HG02763 (cell line): ENCODE results near the gene RFX5.
"Not testable (repeated sequence)": the region's sequence is repeated elsewhere in the genome, so short reads cannot be mapped to it uniquely, and the experiment has no call there.

Source experiments
- ATAC-seq: cut with Tn5 transposase; IDR thresholded peaks from one replicate; pipeline ENCODE4 v1.9.1; 2021; ENCODE audit warnings: mild to moderate bottlenecking, moderate library complexity; ENCODE audit not compliant: unreplicated experiment

Gene RFX5

DNA sequence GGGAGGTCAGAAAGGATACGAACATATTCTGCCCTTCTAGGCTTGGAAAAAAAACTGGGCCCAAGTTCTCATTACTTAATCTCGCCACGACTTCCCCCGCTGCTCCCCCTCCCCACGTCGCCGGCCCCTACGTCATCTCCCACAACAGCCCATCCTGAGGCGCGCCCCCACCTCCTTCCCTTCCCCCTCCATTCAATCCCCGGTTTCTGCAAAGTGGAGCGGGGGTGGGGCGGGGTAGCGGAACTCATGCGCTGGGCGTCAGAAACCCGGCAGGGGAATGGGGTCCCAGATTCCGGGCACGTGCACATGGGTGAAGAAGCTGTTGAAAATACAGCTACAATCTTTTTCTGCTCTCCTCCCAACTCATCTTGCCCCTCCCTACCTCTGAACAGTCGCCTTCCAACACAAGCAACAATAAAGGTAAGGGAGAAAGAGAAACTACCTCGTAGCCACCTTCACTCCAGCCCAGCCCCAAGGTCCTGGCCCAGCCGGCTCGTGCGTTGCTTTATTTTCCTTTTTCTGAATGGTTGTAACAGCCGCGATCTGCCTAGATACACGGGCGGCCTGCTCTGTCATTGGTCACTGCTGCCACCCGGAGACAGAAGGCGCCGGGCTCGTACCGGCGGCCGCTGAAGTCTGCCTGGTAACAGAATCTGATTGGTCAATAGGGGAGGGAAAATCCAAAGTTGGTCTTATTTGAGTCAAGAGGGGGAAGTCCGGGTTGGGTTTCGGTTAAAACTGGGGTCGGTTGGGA lies at the start of gene RFX5:
TSS of gene RFX5 (minus strand) at position 484 of the 754 bp plus-strand sequence. CDS start 932 bp downstream, outside the sequence.
- ATAC-seq: peak; percentile 96

DNA sequence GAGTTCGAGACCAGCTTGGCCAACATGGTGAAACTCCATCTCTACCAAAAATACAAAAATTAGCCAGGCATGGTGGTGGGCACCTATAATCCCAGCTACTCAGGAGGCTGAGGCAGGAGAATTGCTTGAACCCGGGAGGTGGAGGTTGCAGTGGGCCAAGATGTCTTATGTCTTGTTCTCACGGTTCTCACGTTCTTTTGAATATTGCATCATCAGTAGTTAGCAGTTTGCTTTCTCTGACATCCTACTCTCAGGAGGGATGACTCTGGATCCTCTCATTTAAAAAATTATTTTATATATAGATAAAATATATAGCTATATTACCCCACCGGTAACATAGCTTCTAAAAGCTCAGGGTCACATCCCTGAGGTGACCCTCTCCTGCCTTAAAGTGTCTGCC lies 49.2 kb upstream of the RFX5 start:
- not testable (repeated sequence) for ATAC-seq

DNA sequence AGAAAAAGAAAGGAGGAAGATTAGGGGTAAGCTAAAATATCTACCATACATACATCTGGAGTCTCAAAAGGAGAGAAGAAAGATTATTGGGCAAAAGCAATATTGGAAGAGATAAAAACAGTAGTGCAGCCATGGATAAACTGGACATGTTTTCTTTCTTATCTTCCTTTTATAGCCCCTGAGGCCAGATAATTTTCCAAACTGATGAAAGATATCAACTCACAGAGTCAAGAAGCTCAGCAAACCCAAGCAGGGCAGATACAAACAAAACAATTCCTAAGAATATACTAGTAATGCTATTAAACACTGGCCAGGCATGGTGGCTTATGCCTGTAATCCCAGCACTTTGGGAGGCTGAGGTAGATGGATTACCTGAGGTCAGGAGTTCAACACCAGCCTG lies 46.5 kb upstream of the RFX5 start:
- ATAC-seq: no peak

DNA sequence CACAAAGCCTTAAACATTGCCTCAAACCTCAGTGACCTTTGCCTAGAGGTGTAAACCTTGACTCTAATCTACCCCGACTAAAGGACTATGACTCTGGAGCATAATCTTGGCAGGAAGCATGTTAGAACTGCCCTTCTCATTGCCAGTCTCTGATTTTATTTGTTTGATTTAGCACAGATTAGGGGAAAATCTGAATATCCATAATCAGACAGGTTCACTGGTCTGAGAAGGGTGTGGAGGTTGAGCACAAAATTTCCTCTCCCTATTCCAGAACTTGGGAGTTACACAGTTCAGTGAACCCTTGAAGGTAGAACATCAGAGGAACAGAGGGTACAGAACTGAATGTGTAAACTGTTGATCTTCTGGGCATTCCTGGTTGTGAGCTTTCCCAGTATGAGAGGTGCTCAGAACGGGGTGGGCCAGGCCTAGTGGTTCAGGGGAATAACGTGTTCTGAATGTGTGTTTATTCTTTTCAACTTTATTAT lies 44.1 kb upstream of the RFX5 start:
- ATAC-seq: no peak

DNA sequence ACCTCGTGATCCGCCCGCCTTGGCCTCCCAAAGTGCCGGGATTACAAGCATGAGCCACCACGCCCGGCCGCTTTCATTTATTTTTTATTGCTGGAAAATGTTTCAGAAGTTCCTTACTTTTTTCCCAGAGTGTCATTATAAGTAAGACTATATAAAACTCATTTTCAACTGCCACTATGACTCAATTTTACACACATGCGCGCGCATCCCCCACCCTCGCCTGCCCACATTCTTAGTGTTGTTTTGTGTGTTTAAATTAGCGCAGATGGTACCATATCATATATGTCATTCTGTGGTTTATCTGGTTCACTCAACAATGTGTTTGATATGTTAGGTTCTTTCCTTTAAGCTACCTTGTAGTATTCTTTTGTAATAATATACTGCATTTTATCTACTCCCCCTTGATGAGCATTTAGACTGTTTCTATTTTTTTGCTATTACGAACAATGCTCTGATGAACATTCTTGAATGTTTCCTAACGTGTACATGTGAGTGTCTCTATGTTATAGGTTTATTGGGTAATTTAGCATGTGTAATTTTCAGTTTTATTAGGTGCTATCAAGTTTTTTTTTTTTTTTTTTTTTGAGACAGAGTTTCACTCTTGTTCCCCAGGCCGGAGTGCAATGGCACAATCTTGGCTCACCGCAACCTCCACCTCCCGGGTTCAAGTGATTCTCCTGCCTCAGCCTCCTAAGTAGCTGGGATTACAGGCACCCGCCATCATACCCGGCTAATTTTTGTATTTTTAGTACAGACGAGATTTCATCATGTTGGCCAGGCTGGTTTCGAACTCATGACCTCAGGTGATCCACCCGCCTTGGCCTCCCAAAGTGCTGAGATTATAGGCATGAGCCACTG lies 43.4 kb upstream of the RFX5 start:
- not testable (repeated sequence) for ATAC-seq

DNA sequence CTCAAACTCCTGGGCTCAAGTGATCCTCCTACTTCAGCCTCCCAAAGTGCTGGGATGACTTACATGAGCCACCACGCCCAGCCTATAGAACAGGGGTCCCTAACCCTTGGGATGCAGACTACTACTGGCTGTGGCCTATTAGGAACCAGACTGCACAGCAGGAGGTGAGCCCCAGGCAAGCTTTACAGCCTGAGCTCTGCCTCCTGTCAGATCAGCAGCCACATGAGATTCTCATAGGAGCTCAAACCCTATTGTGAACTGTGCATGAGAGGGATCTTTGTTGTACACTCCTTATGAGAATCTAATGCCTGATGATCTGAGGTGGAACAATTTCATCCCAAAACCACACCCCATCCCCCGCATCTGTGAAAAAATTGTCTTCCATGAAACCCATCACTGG lies 39.0 kb upstream of the RFX5 start:
- no peak for ATAC-seq

DNA sequence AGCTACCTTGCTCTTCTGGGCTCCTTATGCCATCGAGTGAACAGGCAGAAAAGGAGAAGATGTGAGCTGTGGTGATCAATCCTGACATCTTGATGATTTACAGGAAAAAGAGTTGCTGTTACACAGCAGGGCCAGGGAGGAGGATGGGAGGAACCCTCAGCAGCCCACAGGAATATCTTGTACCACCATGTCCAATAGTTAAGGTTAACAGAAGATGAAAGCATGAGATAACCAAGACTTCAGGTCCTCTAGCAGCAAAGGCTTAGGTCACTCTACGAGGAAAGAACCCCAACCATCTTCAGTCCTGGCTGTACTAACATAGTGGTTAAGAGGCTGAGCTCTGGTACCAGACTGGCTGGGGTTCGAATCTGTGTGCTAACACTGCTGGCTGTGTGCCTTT lies 37.5 kb upstream of the RFX5 start:
- ATAC-seq: no peak

DNA sequence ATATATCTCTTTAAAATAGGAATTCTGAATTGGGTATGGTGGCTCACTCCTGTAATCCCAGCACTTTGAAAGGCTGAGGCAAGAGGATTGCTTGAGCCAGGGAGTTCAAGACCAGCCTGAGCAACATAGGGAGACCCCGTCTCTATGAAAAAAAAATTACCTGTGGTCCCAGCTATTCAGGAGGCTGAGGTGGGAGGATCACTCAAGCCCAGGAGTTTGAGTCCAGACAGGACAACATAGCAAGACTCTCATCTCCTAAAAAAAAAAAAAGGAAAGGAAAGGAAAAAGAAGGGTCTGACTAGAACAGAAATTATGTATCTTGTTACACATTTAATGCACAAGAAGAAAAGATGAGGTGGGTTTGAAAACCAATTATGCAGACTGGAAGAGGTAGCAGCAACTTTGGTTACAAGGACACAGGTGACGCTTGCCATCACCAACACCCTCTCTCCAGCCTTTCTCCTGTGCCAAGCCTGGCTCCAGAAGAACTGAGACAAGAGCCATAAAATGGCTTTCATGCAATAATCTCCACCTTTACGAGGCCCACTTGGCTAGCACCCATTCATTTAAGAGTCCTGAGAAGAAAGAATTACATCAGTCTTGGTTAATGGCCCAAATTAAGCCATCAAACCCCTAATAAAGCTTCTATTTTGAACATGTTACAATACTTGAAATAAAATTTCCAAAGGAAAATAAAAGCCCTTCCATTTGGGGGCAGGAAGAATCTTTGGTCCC lies 30.3 kb upstream of the RFX5 start:
- no peak for ATAC-seq

DNA sequence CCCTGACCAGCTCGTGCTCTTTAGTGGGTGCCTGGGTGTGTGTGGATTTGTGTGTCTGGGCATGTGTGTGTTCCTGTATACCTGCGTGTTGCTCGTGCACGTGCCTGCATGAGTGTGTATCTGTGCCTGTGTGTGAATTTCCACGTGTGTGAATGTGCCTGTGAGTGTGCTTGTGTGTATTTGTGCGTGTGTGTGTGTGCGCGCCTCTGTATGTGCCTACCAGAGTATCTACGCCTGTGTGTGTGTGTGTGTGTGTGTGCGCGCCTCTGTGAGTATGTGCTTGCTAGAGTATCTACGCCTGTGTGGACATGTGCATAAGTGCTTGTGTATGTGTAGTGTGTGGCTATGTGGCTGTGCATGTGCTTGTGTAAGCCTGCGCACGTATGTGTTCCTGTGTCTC lies 26.1 kb upstream of the RFX5 start:
- ATAC-seq: no peak

DNA sequence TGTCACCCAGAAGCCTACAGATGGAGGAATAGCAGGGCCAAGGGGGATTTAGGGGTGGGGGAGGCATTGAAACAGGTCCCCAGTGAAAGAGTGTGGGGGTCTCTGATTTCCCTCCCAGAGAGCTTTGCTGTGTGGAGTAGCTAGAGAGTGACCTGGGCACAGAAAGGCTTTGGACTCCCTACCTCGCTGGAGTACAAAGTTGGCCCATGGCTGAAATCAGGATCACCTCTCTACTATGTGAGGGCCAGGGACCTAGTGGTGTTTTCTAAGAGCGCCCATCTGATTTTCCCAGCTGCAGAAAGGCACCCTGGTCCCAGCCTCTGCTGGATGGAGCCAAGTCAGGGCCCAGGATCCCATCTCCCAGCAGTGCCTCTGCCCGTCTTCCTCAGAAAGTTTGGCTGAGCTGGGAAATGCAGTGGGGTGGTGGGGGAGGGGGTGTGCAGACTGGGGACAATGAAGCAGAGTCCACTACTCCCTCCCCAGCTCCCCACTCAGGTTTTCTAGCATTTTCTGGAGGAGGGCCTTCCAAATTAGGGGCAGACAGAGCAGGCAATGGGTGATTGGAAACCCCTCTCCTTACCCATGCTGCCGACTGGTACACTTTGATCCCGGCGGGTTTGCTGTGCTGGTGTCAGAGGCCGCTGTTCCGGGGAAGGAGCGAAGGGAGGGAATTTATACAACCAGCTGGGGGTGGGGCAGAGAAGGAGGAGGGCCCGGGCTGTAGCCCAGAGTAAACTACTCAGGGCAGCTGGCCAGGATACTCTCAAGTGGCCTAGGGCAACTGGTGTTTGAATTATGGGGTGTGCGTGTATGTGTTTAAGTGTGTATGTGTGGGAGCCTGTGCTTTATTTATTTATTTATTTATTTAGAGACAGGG lies 25.2 kb upstream of the RFX5 start, which contains the start of gene SELENBP1:
TSS of gene SELENBP1 (minus strand) at position 648 of the 877 bp plus-strand sequence. CDS start at position 584, 64 bp downstream.
- ATAC-seq: no peak

DNA sequence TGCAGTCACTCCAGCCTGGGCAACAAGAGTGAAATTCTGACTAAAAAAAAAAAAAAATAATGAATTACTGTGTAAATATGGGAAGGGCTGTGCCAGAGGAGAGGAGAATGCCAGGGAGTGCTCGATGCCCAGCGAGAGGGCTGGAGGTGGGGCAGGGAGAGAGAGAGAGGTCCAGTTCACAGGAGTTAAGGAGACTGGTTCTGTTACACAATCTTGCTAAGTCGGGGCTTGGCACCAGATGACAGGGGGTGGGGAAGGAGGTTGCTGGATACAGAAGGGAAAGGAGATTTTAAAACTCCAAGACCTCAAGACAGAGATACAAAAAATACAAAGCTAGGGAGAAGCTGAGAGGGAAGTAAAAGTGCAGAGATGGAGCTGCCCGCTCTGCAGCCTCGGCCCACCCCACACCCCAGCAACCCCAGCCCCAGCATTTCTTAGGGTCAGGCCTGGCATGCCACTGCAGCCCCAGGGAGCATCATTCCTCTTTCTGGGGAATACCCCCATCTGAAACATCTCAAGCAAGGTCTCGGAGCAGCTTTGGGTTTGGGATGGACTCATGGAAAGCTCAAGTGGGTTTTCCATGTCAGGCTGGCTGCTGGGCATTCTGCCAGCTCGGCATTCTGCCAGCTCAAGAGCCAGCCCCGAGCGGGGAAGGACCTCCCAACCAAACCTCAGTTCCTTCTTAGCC lies 24.5 kb upstream of the RFX5 start:
- ATAC-seq: no peak

DNA sequence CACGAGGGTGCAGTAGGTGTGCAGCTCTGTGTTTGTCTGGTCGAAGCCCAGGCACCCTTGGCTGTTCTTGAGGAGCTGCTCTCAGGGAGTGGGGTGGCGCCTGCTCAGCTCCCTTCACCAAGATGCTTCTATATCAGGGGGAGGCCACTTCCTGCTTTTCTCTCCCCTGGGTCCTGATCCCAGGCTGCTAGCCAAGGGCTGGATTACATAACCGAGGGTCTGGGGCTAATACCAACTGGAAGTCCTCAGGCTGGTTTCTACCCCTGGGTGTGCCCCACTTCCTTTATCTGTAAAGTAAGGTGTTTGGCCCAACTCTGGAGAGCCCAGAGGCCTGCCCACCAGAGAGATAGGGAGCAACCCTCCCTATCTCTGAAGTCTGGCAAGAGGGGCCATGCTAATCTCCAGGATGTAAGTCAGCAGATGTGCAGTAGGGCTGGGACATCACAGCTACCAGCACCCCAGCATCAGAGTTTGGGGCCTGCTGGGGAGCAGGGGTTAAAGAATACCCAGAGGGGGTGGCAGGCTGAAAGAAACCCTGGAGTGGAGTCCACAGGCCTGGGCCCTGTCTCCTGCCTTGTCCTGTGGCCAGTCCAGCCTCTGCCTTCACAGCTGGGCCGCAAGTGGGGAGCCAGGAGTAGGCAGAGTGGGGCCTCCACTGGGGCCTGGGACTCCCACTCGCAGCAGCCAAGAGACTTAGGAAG lies 23.3 kb upstream of the RFX5 start:
- no peak for ATAC-seq

DNA sequence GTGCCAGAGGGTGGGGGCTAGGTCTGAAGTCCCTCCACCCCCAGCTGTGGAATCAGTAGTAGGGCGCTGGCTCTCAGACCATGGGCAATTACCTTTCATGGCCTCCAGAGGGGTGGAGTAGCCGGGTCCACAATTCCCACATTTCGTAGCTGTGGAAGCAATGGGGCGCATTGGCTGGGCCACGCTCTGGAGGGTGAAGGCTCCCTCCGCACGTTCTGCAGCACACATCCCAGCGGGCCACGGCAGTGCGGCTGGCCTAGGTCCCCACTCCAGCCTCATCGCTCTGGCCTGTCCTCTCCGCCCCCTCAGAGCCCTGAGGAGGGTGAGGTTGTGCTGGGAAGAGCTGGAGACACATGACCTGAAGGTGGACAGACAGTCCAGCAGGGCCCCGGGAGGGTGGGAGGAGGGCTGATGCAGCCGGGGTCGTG lies 22.6 kb upstream of the RFX5 start:
- ATAC-seq: no peak

DNA sequence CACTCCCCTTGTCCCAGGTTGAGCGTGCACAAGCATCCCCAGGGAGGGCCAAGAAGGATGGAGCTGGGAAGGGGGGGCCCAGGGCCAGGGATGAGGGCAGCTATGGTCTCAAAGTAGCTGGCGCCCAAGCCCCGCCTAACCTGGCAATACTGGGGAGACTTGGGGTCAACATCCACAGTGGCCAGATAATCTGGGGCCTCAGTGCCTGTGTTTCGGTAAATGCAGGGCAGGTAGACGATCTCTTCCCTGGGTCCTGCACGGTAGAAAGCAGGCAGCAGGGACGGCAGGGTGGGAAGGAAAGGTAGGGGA lies 22.2 kb upstream of the RFX5 start:
- no peak for ATAC-seq

DNA sequence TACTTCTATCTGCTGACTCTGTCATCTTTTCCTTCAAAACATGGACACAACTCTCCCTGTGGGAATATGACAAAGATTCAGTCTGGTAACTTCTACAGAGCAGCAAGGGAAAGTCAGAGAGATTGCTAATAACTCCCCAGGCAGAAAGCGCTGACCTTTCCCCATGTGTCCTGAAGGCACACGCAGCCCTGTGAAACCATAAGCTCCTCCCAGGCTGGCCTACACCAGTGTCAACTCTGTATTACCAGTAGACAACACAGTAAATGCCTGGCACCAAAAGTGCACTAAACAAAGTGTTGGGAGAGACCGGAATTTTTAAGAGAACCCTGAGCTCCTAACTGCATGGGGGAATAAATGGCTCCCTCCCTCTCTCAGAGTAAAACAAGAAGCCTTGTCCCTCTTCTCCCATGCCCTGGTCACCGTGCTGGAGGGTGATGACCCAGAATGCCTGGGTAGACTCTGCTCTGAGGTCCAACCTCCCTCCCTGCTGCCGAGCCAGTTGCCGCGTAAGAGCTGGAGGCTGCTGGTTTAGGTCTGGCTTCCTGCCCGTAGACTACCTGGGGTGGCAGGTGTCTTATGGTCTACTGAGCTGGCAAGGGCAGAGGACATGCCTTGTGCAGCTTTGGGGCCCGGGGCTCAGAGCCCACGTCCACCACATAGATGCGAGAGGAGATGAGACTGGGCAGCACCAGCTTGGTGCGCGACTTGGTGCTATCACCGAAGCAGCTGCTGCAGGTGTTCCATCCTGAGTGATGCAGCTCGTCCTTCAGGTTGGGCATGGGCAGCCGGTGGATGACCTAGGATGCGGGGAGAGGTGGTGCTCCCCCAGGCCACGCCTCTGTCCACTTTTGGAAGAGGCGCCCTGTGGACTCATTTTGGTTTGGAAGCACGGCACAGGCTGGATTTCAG lies 21.6 kb upstream of the RFX5 start:
- no peak for ATAC-seq

DNA sequence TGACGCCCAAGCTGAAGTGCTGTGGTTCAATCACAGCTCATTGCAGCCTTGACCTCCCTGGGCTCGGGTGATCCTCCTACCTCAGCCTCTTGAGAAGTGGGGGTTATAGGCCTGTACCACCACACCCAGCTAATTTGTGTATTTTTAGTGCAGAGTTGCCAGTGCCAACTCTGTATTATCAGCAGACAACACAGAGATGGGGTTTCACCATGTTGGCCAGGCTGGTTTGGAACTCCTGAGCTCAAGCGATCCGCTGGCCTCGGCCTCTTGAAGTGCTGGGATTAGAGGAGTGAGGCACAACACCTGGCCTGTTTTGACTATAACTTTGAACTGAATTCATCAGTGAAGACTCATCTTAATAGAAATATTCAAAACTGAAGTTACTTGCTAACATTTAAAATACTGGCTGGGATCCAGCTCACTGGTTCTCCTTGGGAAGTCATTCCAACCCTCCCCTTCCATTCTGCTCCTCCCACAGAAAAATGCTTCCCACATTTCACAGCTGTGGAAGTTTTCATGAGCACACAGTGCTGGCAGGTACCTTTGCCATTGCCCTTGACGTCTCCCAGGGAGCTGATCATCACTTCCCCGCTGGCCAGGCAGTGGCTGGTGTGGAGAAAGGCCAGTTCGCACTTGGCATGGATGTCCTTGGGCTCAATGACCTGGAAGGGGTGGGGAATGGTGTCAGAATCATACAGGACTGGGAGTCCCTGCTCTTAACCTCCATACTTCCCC lies 20.8 kb upstream of the RFX5 start:
- no peak for ATAC-seq

DNA sequence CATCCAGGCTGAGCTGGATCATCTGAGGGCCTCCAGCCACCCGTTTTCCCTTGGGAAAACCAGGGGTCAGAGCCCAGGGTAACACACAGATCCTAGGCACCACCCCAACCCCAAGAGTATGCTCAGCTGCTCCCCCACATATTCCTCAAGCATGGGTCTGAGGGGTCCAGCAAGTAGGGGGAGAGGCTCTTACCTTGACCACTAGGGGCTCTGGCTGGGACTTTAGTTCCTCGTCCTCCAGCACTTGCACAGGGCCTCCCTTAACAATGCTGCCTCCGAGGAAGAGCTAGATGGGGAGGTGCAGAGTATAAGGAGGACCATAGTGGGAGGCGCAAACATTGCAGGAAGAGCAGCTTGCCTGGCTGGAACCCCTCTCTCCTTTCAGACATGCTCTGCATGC lies 17.9 kb upstream of the RFX5 start:
- no peak for ATAC-seq
